GM21619 (cell line): Measurements from ENCODE around the gene ZNF280C.
"Not testable (repeated sequence)": the region's sequence is repeated elsewhere in the genome, so short reads cannot be mapped to it uniquely, and the experiment has no call there.

ENCODE experiments used
- ATAC-seq: cut with Tn5 transposase; IDR thresholded peaks from one replicate; pipeline ENCODE4 v1.9.1; 2021; ENCODE audit not compliant: unreplicated experiment

ZNF280C gene

GRCh38 chrX:130268449-130269170 is at the start of gene ZNF280C:
TSS of gene ZNF280C (minus strand) at chrX:130268899. CDS start at chrX:130260449, 8,450 bp downstream.
- ATAC-seq, result peak; percentile 95

GRCh38 chrX:130304587-130305368 is 36.1 kb upstream of the ZNF280C start:
- no peak for ATAC-seq

- no peak for ATAC-seq
These were observed 33.3 kb upstream of the ZNF280C start for GRCh38 chrX:130301977-130302376.

GRCh38 chrX:130301405-130301804 is 32.7 kb upstream of the ZNF280C start:
- no peak for ATAC-seq

- no peak for ATAC-seq
These were observed 31.2 kb upstream of the ZNF280C start for GRCh38 chrX:130300010-130300282.

GRCh38 chrX:130299279-130300009 is 30.7 kb upstream of the ZNF280C start:
- no peak for ATAC-seq

- ATAC-seq, result no peak
These were observed 28.0 kb upstream of the ZNF280C start for GRCh38 chrX:130296743-130297142.

- no peak for ATAC-seq
These were observed 27.6 kb upstream of the ZNF280C start for GRCh38 chrX:130296297-130296678.

- no peak for ATAC-seq
These were observed 27.0 kb upstream of the ZNF280C start for GRCh38 chrX:130295519-130296296.

- ATAC-seq, result no peak
These were observed 18.5 kb upstream of the ZNF280C start for GRCh38 chrX:130287071-130287770.

GRCh38 chrX:130285710-130286109 is 17.0 kb upstream of the ZNF280C start:
- no peak for ATAC-seq

- ATAC-seq, result no peak
These were observed 16.4 kb upstream of the ZNF280C start for GRCh38 chrX:130285069-130285620.

- ATAC-seq, result no peak
These were observed 13.5 kb upstream of the ZNF280C start for GRCh38 chrX:130282151-130282550.

- no peak for ATAC-seq
These were observed 12.2 kb upstream of the ZNF280C start for GRCh38 chrX:130280901-130281300.

- not testable (repeated sequence) for ATAC-seq
These were observed 3.6 kb upstream of the ZNF280C start for GRCh38 chrX:130272253-130272652.

GRCh38 chrX:130269391-130269790 is 692 bp upstream of the ZNF280C start:
- ATAC-seq, result not testable (repeated sequence)

- peak; percentile 1 for ATAC-seq
These were observed 697 bp downstream of the ZNF280C start for GRCh38 chrX:130267956-130268448.

GRCh38 chrX:130264573-130264972 is 4.1 kb downstream of the ZNF280C start:
- ATAC-seq, result no peak

- ATAC-seq, result no peak
These were observed 5.7 kb downstream of the ZNF280C start for GRCh38 chrX:130263016-130263415.

GRCh38 chrX:130262231-130262630 is 6.5 kb downstream of the ZNF280C start:
- no peak for ATAC-seq
